ENCODE data around the gene SMARCA1. TPM values are rescaled to one million over a fixed set of nuclear protein-coding genes. Genes with fewer than 3 reads are reported as not detected.
A peak's percentile ranks its signal among the peaks of the same experiment; 100 is the strongest.

SMARCA1 gene
- total and polyA plus RNA-seq, 2 experiments from 2014 or later, result 66.7 to 119 TPM

DNA sequence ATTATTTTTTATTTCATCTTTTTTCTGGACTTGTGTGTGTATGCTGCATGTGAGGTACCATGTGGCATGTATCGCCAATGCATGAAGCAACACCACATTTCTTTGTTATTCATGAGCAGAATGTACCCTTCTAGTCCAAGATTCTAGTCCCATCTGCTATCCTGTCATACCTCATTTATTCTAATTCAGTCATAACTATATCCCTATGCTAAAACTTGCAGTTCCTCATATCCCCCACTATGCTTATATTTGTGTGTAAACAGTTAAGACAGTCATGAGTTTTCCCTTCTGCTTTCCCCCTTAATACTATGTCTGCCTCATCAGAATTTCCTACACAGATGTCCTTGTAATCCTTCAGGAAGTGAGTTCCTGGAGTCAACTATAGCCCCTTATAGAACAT, 36.5 kb upstream of the SMARCA1 start:
- Histone ChIP-seq H3K9me2 (replicated peaks; ENCODE audit: insufficient read depth) (no peaks in the 10 kb centered on the region), H4K20me1 (ENCODE audit: insufficient read depth, poor library complexity, severe bottlenecking) (no peaks in the 10 kb centered on the region), H3K36me3 (replicated peaks; ENCODE audit: insufficient read depth, low read depth) (no peaks in the 10 kb centered on the region), H3K27ac (no peak overlapping the region), H3K79me2 (no peaks in the 10 kb centered on the region), H3K27me3 (no peaks in the 10 kb centered on the region), H3K4me3 (no peak overlapping the region), H2AFZ (no peak overlapping the region), H3K4me1 (ENCODE audit: insufficient read depth) (no peaks in the 10 kb centered on the region), H3K9me3 (ENCODE audit: low read depth) (no peaks in the 10 kb centered on the region), H3K4me2 (no peak overlapping the region)
- TF ChIP-seq EZH2phosphoT487 (IDR thresholded peaks at IDR 0.05; ENCODE audit: low read depth, severe bottlenecking, unreplicated experiment) (no peak), EZH2 (IDR thresholded peaks at IDR 0.05; ENCODE audit: borderline replicate concordance) (no peak)
- TF ChIP-seq, protein P1, sequence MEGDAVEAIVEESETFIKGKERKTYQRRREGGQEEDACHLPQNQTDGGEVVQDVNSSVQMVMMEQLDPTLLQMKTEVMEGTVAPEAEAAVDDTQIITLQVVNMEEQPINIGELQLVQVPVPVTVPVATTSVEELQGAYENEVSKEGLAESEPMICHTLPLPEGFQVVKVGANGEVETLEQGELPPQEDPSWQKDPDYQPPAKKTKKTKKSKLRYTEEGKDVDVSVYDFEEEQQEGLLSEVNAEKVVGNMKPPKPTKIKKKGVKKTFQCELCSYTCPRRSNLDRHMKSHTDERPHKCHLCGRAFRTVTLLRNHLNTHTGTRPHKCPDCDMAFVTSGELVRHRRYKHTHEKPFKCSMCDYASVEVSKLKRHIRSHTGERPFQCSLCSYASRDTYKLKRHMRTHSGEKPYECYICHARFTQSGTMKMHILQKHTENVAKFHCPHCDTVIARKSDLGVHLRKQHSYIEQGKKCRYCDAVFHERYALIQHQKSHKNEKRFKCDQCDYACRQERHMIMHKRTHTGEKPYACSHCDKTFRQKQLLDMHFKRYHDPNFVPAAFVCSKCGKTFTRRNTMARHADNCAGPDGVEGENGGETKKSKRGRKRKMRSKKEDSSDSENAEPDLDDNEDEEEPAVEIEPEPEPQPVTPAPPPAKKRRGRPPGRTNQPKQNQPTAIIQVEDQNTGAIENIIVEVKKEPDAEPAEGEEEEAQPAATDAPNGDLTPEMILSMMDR (IDR thresholded peaks at IDR 0.05; ENCODE audit: poor library complexity), result no peak
- no peak for DNase-seq (ENCODE audit: low spot score)
- 88% methylated on average over 1 of the region's 1 CpG for WGBS (ENCODE audit: low lambda C conversion rate, missing lambda C conversion rate)

DNA sequence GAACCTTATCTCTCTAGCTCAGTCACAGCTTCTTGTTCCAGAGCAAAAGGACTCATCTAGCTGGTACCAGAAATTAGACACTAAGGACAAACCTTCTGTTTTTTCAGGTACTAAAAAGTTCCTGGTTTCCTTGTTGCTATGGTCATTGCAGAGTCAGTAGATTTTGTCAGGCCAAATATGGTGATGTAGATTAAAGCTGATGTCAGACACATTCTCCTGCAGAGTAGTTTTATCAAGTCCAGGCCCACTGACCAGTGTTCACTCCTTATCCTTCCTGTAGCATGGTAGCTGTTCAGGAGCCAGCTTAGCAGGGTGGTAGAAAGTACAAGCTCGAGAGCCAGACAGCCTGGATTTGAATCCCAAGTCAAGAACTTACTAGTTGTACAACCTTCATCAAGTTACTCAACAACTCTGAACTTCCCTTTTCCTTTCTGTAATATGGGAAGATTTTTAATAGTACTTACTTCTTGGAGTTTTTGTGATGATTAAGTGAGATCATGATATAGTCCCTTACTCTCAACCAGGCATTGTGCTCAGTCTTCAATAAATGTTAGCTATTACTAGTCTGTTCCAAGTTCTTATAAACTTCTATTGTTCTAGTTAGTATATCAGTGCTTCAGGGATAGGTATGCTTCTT, 34.7 kb upstream of the SMARCA1 start:
- no peak overlapping the region for H3K4me3 ChIP-seq
- H3K36me3 ChIP-seq (replicated peaks; ENCODE audit: insufficient read depth, low read depth), result no peaks in the 10 kb centered on the region
- H4K20me1 ChIP-seq (ENCODE audit: insufficient read depth, poor library complexity, severe bottlenecking), result no peaks in the 10 kb centered on the region
- WGBS (ENCODE audit: low lambda C conversion rate, missing lambda C conversion rate), result 67% methylated on average over 1 of the region's 1 CpG
- H3K27ac ChIP-seq, result peak overlapping the region; percentile 12
- no peak overlapping the region for H3K4me2 ChIP-seq
- DNase-seq (ENCODE audit: low spot score), result no peak
- TF ChIP-seq EZH2phosphoT487 (IDR thresholded peaks at IDR 0.05; ENCODE audit: low read depth, severe bottlenecking, unreplicated experiment) (no peak), EZH2 (IDR thresholded peaks at IDR 0.05; ENCODE audit: borderline replicate concordance) (no peak)
- TF ChIP-seq, protein P1 (IDR thresholded peaks at IDR 0.05; ENCODE audit: poor library complexity), result no peak
- H3K9me2 ChIP-seq (replicated peaks; ENCODE audit: insufficient read depth), result no peaks in the 10 kb centered on the region
- H3K9me3 ChIP-seq (ENCODE audit: low read depth), result no peaks in the 10 kb centered on the region
- no peaks in the 10 kb centered on the region for H3K27me3 ChIP-seq
- no peak overlapping the region for H2AFZ ChIP-seq
- H3K79me2 ChIP-seq, result no peaks in the 10 kb centered on the region
- no peaks in the 10 kb centered on the region for H3K4me1 ChIP-seq (ENCODE audit: insufficient read depth)

DNA sequence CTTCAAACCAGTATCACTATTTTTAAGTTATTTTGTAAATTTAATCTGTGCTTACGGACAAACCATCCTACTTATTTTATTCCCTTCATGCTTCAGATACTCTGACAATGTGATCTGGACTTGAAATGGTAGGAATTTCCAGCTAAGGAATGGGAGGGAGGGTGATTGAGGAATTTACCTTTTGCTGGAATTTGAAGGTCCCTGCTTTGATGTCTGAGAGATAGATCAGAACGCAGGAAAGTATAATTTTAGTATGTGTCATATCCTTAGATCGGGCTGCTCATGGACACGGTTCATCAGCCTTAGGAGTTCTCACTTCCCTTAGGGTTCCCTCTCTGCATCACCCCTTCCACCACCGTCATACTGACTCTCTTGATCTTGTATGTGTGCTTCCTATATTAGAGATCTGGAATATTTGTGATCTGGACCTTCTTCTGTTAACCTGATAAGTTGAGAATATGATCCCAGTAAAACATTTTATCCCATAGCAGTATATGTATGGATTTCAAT, 33.6 kb upstream of the SMARCA1 start:
- Histone ChIP-seq H3K9me2 (replicated peaks; ENCODE audit: insufficient read depth) (no peaks in the 10 kb centered on the region), H3K27me3 (no peaks in the 10 kb centered on the region), H3K79me2 (no peaks in the 10 kb centered on the region), H3K4me3 (no peak overlapping the region), H3K4me2 (no peak overlapping the region), H3K4me1 (ENCODE audit: insufficient read depth) (no peaks in the 10 kb centered on the region), H4K20me1 (ENCODE audit: insufficient read depth, poor library complexity, severe bottlenecking) (no peaks in the 10 kb centered on the region), H3K36me3 (replicated peaks; ENCODE audit: insufficient read depth, low read depth) (no peaks in the 10 kb centered on the region), H3K9me3 (ENCODE audit: low read depth) (no peaks in the 10 kb centered on the region), H3K27ac (no peak overlapping the region), H2AFZ (no peak overlapping the region)
- WGBS (ENCODE audit: low lambda C conversion rate, missing lambda C conversion rate), result 71% methylated on average over 5 of the region's 5 CpGs
- no peak for DNase-seq (ENCODE audit: low spot score)
- TF ChIP-seq EZH2 (IDR thresholded peaks at IDR 0.05; ENCODE audit: borderline replicate concordance) (no peak), EZH2phosphoT487 (IDR thresholded peaks at IDR 0.05; ENCODE audit: low read depth, severe bottlenecking, unreplicated experiment) (no peak)
- TF ChIP-seq, protein P1 (IDR thresholded peaks at IDR 0.05; ENCODE audit: poor library complexity), result no peak

Data from hepatocyte (in vitro differentiated cells).